GM18873 (cell line): ENCODE data around the gene PRXL2C.
"Not testable (repeated sequence)": the region's sequence is repeated elsewhere in the genome, so short reads cannot be mapped to it uniquely, and the experiment has no call there.

Experiments used
- ATAC-seq: cut with Tn5 transposase; IDR thresholded peaks from one replicate; pipeline ENCODE4 v1.9.1; 2021; ENCODE audit warnings: mild to moderate bottlenecking, moderate library complexity, moderate number of reproducible peaks; ENCODE audit not compliant: unreplicated experiment, low FRiP score

The PRXL2C gene

DNA sequence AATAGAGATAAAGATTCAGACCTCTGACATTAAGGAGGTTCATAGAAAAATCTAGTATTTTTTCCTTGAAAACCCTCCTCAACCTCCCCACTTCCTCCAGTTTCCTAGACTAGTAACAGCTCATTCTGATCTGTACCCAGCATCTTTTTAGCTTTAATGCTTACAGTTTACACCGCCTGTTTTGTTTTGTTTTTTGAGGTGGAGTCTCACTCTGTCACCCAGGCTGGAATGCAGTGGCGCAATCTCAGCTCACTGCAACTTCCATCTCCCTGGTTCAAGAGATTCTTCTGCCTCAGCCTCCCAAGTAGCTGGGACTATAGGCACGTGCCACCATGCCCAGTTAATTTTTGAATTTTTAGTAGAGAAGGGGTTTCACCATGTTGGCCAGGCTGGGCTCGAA, 40.5 kb downstream of the PRXL2C start:
- ATAC-seq = not testable (repeated sequence)

DNA sequence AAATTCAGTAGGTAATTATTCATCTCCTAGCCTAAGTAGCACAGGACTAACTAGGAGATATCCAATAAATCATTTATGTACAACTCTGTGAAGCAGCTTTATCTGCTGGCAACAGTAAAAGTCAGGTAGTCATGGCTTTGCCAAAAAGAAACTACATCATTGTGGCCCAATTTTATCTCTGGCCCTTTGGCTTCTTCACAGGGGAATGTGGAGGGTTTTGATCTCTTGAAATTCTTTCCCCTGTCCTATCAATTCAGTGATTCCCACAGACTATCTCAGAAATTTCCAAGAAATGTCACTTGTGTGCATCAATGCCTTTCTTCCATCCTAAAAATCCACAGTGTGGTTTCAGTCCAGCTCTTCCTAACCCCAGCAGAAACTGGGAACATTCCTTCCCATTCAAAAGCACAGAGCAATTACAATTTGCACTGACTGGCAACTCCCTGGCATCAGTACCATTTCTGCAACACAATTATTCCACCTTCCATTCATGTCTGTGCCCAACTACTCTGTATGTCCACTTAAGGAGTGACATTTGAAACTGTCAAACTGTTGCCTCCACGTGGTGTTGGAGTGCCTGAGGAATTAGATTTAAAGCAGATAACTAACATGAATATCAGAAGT, 42.0 kb downstream of the PRXL2C start:
- ATAC-seq = no peak

DNA sequence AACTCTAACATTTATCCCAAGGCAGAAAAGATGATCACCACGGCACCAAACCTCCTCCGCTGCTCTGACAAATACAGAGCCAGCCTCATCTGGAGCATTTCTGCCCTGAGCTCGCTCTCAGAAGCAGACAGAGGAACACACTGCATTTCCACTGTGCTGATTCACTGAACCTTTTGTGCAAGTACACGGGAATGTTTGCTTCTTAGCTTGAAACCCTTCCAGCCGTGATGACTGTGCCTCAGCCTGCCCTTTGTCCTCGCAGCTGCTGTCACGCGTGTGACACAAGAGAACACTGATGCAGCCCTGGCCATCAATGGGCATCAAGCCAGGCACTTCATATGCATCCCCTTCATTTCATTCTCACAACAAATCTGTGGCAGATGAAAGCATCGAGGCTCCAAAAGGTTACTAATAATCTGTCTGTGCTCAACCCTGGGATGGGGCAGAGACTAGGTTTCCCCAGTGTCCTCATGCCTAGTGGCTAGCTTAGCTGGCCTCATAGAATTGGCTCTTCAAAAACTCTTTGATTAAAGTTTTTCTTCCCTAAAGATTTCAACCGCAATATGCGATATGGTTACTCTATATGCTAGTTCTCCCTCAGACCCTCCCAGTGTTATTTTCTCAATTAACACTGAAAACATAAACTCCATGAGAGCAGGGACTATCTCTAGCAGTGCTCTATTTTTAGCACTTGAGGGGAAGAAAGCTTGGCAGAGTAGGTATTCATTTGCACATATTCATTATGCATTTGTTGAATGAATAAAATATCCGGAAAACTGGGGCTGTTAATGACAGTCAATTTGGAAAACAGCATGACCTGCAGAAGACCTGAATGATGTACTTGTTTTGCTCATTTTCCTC, 42.8 kb downstream of the PRXL2C start:
- ATAC-seq = no peak

DNA sequence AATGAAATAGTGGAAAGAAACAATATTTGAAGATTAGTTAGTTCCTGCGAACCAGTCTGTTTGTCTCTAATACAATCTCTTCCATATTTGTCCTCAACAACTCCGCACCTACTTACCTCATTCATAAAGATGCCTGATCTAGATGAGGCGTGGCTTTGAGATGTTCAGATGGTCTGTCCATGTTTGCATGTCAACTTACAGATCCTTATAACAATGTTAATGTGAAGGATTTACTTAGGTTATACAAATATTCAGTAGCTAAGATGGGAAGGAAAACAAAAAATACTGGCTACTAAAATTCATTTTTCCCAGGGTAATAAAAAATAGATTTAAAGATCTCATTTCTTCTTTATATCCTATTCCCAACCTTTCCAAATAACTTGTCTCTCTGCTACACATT, 43.8 kb downstream of the PRXL2C start:
- no peak for ATAC-seq

- ATAC-seq = no peak
Observed at GRCh38 chr9:96609732-96610131, 45.4 kb downstream of the PRXL2C start.

DNA sequence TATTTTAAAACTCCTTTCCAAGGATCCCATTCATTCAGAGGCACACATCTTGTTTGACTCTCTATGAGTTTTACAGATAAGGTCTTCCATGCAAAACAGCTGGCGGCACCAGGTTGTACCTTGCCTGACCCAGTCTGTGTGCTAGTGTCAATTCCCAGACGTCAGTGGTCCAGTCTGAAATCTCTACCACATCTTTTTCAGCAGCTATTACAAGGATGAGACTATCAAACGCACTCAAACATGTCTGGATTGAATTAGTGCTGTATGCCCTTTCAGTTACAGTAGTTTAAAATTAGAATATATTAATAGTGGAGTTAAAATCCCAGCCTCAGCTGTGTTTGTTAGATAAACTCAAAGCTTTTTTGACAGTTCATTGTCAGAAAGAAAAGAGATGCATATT, 47.1 kb downstream of the PRXL2C start:
- no peak for ATAC-seq

GRCh38 chr9:96605328-96605727, 49.8 kb downstream of the PRXL2C start:
- ATAC-seq = no peak

- ATAC-seq = no peak
Observed at GRCh38 chr9:96604004-96604319, 51.2 kb downstream of the PRXL2C start.

GRCh38 chr9:96603305-96604003, 51.7 kb downstream of the PRXL2C start:
- ATAC-seq = no peak

DNA sequence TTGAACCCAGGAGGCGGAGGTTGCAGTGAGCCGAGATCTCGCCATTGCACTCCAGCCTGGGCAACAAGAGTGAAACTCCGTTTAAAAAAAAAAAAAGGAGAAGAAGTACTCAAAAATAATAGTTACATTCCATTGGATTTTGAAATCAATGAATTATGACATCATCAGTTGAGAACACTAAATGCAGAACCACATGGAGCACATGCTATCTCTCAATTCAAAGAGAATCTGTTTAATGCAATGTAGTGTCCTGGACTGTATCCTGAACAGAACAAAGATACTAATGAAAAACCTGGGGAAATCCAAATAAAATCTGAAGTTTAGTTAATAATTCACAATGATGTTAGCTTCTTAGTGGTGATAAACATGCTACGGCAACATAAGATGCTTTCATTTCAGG, 55.8 kb downstream of the PRXL2C start:
- no peak for ATAC-seq

DNA sequence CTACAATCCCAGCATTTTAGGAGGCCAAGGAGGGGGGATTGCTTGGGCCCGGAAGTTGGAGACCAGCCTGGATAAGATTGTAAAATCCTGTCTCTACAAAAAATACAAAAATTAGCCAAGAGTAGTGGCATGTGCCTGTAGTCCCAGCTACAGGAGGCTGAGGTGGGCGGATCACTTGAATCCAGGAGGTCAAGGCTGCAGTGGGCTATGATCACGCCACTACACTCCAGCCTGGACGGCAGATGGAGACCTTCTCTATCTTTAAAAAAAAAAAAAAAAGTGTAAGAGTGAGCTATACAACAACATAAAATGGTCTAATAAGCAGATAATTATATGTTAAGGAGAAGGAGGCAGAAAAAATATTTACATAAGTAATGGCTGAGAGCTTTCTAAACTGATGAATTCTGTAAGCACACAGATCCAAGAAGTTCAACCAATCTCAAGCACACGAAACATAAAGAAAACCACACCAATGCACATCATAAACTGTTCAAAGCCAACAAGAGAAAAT, 58.5 kb downstream of the PRXL2C start:
- no peak for ATAC-seq
